ENCODE measurements around the gene PDZRN3.

Gene PDZRN3

GRCh38 chr3:73624821-73625665 lies at the start of gene PDZRN3:
Gene PDZRN3, minus strand, starts transcription at chr3:73624941.
- no peak for DNase-seq (ENCODE audit: extremely low read depth in 1 of 2, low read depth in 1 of 2)

GRCh38 chr3:73674280-73674679 lies 49.5 kb upstream of the PDZRN3 start:
- no peak for DNase-seq (ENCODE audit: extremely low read depth in 1 of 2, low read depth in 1 of 2)

- no peak for DNase-seq (ENCODE audit: extremely low read depth in 1 of 2, low read depth in 1 of 2)
Observed at GRCh38 chr3:73669260-73669659, 44.5 kb upstream of the PDZRN3 start.

- no peak for DNase-seq (ENCODE audit: extremely low read depth in 1 of 2, low read depth in 1 of 2)
Observed at GRCh38 chr3:73668391-73668790, 43.6 kb upstream of the PDZRN3 start.

GRCh38 chr3:73667889-73668288 lies 43.1 kb upstream of the PDZRN3 start:
- DNase-seq (ENCODE audit: extremely low read depth in 1 of 2, low read depth in 1 of 2) = no peak

GRCh38 chr3:73665286-73665685 lies 40.5 kb upstream of the PDZRN3 start:
- DNase-seq (ENCODE audit: extremely low read depth in 1 of 2, low read depth in 1 of 2) = no peak

- no peak for DNase-seq (ENCODE audit: extremely low read depth in 1 of 2, low read depth in 1 of 2)
Observed at GRCh38 chr3:73664389-73664788, 39.6 kb upstream of the PDZRN3 start.

- DNase-seq (ENCODE audit: extremely low read depth in 1 of 2, low read depth in 1 of 2) = no peak
Observed at GRCh38 chr3:73663495-73663894, 38.8 kb upstream of the PDZRN3 start.

GRCh38 chr3:73661265-73661664 lies 36.5 kb upstream of the PDZRN3 start:
- DNase-seq (ENCODE audit: extremely low read depth in 1 of 2, low read depth in 1 of 2) = no peak

- DNase-seq (ENCODE audit: extremely low read depth in 1 of 2, low read depth in 1 of 2) = no peak
Observed at GRCh38 chr3:73658227-73658626, 33.5 kb upstream of the PDZRN3 start.

- no peak for DNase-seq (ENCODE audit: extremely low read depth in 1 of 2, low read depth in 1 of 2)
Observed at GRCh38 chr3:73657186-73657585, 32.4 kb upstream of the PDZRN3 start.

GRCh38 chr3:73656241-73656890 lies 31.6 kb upstream of the PDZRN3 start:
- DNase-seq (ENCODE audit: extremely low read depth in 1 of 2, low read depth in 1 of 2) = no peak

GRCh38 chr3:73655197-73655596 lies 30.5 kb upstream of the PDZRN3 start:
- DNase-seq (ENCODE audit: extremely low read depth in 1 of 2, low read depth in 1 of 2) = no peak

- DNase-seq (ENCODE audit: extremely low read depth in 1 of 2, low read depth in 1 of 2) = no peak
Observed at GRCh38 chr3:73653877-73654276, 29.1 kb upstream of the PDZRN3 start.

- DNase-seq (ENCODE audit: extremely low read depth in 1 of 2, low read depth in 1 of 2) = no peak
Observed at GRCh38 chr3:73653351-73653750, 28.6 kb upstream of the PDZRN3 start.

GRCh38 chr3:73652896-73653295 lies 28.2 kb upstream of the PDZRN3 start:
- DNase-seq (ENCODE audit: extremely low read depth in 1 of 2, low read depth in 1 of 2) = no peak

- no peak for DNase-seq (ENCODE audit: extremely low read depth in 1 of 2, low read depth in 1 of 2)
Observed at GRCh38 chr3:73637042-73637441, 12.3 kb upstream of the PDZRN3 start.

- no peak for DNase-seq (ENCODE audit: extremely low read depth in 1 of 2, low read depth in 1 of 2)
Observed at GRCh38 chr3:73635254-73635653, 10.5 kb upstream of the PDZRN3 start.

- DNase-seq (ENCODE audit: extremely low read depth in 1 of 2, low read depth in 1 of 2) = no peak
Observed at GRCh38 chr3:73633916-73634344, 9.2 kb upstream of the PDZRN3 start.

GRCh38 chr3:73633453-73633852 lies 8.7 kb upstream of the PDZRN3 start:
- DNase-seq (ENCODE audit: extremely low read depth in 1 of 2, low read depth in 1 of 2) = no peak

- DNase-seq (ENCODE audit: extremely low read depth in 1 of 2, low read depth in 1 of 2) = no peak
Observed at GRCh38 chr3:73626106-73626505, 1.4 kb upstream of the PDZRN3 start.
